ENCODE results near the gene ELP4.

Gene ELP4

DNA sequence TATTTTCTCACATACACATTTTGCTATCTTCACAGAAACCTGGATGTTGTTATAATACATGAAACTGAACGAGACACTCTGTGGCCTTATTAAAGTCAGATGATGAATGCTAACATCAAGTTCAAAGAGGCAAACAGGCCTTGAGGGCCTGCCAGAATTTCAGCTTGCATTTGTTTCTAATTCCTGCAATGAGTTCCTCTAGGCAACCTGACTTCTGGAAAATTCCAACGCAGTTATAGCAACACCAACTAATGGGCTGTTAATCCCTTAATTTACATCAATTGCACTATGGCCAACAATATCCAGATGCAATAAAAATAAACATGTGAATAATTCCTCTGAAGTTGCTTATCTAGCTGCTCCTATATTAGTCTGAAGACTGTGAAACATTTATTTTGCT, 282.5 kb downstream of the ELP4 start:
- H3K4me3 ChIP-seq (ENCODE audit: low read depth, low read length) = no peak overlapping the region
- TF ChIP-seq, protein P1, sequence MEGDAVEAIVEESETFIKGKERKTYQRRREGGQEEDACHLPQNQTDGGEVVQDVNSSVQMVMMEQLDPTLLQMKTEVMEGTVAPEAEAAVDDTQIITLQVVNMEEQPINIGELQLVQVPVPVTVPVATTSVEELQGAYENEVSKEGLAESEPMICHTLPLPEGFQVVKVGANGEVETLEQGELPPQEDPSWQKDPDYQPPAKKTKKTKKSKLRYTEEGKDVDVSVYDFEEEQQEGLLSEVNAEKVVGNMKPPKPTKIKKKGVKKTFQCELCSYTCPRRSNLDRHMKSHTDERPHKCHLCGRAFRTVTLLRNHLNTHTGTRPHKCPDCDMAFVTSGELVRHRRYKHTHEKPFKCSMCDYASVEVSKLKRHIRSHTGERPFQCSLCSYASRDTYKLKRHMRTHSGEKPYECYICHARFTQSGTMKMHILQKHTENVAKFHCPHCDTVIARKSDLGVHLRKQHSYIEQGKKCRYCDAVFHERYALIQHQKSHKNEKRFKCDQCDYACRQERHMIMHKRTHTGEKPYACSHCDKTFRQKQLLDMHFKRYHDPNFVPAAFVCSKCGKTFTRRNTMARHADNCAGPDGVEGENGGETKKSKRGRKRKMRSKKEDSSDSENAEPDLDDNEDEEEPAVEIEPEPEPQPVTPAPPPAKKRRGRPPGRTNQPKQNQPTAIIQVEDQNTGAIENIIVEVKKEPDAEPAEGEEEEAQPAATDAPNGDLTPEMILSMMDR (IDR thresholded peaks at IDR 0.05; ENCODE audit: low read depth, low read length) = no peak
- in situ Hi-C loops (cut with HindIII; ENCODE audit: low sequenced_read_pairs) = no loop called here
- DNase-seq (ENCODE audit: low read depth, low spot score) = no peak

DNA sequence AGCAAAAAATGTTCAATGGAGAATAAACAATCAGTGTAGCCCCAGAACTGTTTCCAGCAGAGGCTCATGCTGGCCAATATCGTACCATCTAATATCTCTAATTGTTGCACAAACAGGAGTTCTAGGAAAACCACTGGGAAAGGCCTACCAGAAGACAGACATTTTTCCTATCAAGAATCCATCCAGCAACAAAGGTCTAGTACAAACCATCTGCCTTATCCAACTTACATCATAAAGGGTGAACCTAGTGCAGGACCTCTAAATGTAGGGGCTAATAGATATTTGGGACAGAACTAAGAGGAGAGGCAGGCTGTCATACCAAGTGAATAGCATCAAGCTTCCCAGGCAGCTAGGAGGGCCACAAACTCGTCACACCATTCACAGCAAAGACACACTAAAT, 282.9 kb downstream of the ELP4 start:
- no peak overlapping the region for H3K4me3 ChIP-seq (ENCODE audit: low read depth, low read length)
- TF ChIP-seq, protein P1 (IDR thresholded peaks at IDR 0.05; ENCODE audit: low read depth, low read length) = no peak
- DNase-seq (ENCODE audit: low read depth, low spot score) = no peak
- in situ Hi-C loops (cut with HindIII; ENCODE audit: low sequenced_read_pairs) = no loop called here

DNA sequence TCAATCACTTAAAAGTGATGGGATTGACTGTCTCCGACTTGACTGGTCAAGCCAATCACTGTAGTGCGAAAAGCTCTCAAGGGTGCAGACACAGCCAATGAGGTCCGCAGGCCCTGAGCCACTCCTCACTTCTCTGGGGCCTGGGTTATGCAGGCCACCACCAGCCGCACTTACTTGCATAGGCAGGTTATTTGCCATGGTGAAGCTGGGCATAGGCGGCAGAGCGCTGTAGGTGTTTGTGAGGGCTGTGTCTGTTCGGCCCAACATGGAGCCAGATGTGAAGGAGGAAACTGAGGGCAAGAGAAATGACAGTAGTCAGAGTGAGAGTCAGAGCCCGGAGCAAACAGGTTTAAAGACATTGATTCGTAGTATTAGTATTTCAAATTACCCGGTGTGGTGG, 283.7 kb downstream of the ELP4 start:
- DNase-seq (ENCODE audit: low read depth, low spot score) = no peak
- in situ Hi-C loops (cut with HindIII; ENCODE audit: low sequenced_read_pairs) = no loop called here
- TF ChIP-seq, protein P1 (IDR thresholded peaks at IDR 0.05; ENCODE audit: low read depth, low read length) = no peak
- H3K4me3 ChIP-seq (ENCODE audit: low read depth, low read length) = no peak overlapping the region

DNA sequence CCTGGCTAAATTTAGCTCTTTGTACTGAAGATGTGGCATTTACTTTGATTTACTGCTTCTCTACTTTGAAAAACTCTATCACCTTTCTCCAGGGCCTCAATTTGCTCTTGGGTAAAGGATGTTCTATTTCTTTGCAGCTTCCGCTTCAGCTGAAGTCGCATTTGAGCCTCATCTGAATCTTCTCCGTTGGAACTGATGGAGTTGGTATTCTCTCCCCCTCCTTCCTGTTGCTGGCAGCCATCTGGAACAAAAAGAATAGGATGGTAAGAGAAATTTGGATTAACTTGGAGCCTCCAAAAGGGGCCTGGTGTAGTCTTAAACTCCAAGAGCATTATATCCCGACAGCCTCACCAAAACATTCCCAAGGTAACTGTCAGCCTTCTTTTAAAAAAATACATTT, 285.0 kb downstream of the ELP4 start:
- TF ChIP-seq, protein P1 (IDR thresholded peaks at IDR 0.05; ENCODE audit: low read depth, low read length) = no peak
- in situ Hi-C loops (cut with HindIII; ENCODE audit: low sequenced_read_pairs) = no loop called here
- no peak for DNase-seq (ENCODE audit: low read depth, low spot score)
- no peak overlapping the region for H3K4me3 ChIP-seq (ENCODE audit: low read depth, low read length)

DNA sequence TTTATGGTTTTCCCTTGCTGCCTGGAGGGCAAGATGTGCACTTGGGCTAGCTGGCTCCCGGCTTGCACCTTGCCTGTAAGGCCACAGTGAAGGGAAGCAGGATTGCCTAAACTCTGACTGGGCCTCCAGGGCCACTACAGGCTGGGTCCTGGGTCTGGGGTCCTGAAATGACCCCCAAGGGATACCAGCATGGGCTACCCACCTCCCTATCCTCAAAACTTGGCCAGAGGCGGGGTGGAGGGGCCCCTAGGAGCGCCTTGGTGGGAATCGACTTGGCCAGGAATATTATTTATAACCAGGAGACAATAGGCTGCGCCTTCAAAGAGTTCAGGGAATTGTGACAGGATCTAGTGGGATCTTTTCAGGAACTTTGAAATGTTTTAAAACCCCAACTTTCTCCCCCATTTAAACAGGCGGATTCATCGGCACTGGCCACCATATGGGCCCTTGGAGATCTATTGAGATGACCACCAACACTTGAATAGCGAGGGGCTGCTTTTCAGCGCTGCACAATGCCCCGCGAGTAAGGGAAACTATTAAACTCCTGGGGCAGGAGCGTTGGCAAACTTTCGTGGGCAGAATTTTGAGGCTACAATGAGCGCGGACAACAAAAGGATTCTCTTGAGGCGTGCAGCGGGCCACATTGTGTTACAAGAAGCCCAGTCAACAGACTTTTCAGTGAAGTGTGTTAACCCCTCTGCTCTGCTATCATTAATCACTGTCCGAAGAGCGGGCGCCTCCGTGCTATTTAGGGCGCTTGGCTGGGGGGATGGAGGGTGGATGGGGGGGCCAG, 286.3 kb downstream of the ELP4 start:
- no peak for DNase-seq (ENCODE audit: low read depth, low spot score)
- H3K4me3 ChIP-seq (ENCODE audit: low read depth, low read length) = no peak overlapping the region
- in situ Hi-C loops (cut with HindIII; ENCODE audit: low sequenced_read_pairs) = no loop called here
- TF ChIP-seq, protein P1 (IDR thresholded peaks at IDR 0.05; ENCODE audit: low read depth, low read length) = no peak

DNA sequence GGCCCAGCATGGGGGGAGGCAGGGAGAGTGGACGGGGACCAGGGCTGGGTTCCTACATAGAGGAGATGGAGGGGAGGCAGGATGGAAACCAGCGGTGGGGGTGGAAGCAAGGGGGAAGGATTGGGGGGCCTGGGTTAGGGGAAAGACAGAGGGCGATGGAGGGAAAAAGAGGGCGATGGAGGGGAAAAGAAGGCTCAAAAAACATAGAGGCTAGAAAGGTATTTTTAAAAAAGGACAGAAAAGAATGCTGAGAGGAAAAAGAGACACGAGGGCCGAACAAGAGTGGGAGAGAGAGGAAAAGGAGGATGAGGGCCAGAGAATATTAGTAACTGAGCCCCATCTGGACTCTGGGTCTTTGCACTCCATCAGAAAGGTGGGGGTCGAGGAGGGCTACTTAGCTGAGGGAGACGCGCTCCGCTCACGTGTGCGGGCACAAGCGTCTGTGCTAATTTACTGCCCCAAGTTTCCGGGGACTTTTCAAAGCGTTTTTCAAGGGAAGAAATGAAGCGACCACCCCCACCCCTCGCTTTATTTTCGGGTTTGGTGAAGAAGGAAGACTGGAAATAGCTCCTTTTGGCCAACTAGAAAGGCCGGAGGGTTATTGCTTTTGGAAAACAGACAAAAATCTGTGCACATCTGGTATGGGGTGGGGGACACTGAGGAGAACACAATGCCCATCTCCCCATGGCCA, 287.1 kb downstream of the ELP4 start:
- in situ Hi-C loops (cut with HindIII; ENCODE audit: low sequenced_read_pairs) = no loop called here
- no peak for DNase-seq (ENCODE audit: low read depth, low spot score)

More for the DNA sequence above, 287.1 kb downstream of the ELP4 start:
- TF ChIP-seq, protein P1 (IDR thresholded peaks at IDR 0.05; ENCODE audit: low read depth, low read length) = no peak
- H3K4me3 ChIP-seq (ENCODE audit: low read depth, low read length) = no peak overlapping the region
